A549 treated with Hydrocortisone at 1 μM for 4 hours (cell line): ENCODE measurements around the gene MPV17. TPM values are rescaled to one million over a fixed set of nuclear protein-coding genes. Genes with fewer than 3 reads are reported as not detected.

ENCODE experiments used
- total RNA-seq: library from RNA; stranded (reverse); fragments of 200-300 nt; extraction: Qiagen RNA extraction; gene quantifications from 5 replicates; pipeline ENCODE4 v1.2.3, GENCODE V29; 2022

The MPV17 gene
- total RNA-seq: 76.0 to 95.4 TPM (median 85.5 TPM) in 5 replicates

GRCh38 chr2:27322766-27323595, at the start of gene MPV17:
MPV17 (minus strand) TSS chr2:27323097; CDS start chr2:27322517, 580 bp downstream.

GRCh38 chr2:27370026-27370815, 47.3 kb upstream of the MPV17 start, which contains the start of the genes EIF2B4 and SNX17:
EIF2B4 (minus strand) TSS chr2:27370338; CDS start chr2:27370314, 24 bp downstream.
SNX17 (plus strand) TSS chr2:27370616; CDS start chr2:27370744, 128 bp downstream.

GRCh38 chr2:27356382-27357181, 33.7 kb upstream of the MPV17 start, which contains the start of gene GTF3C2:
GTF3C2 (minus strand) TSS chr2:27356764; CDS start chr2:27343554, 13,210 bp downstream.

GRCh38 chr2:27308359-27308881, 14.5 kb downstream of the MPV17 start, which contains the start of gene UCN:
UCN (minus strand) TSS chr2:27308445; CDS start chr2:27307895, 550 bp downstream.

GRCh38 chr2:27281855-27282559, 40.9 kb downstream of the MPV17 start, which contains the start of gene TRIM54:
TRIM54 (plus strand) TSS chr2:27282429; CDS start chr2:27282732, 303 bp downstream.

GRCh38 chr2:27275211-27276150, 47.4 kb downstream of the MPV17 start, which contains the start of gene DNAJC5G:
DNAJC5G (plus strand) TSS chr2:27275433; CDS start chr2:27276729, 1,296 bp downstream.

GRCh38 chr2:27262379-27263286, 60.3 kb downstream of the MPV17 start, which contains the start of gene SLC30A3:
SLC30A3 (minus strand) TSS chr2:27263047; CDS start chr2:27262906, 141 bp downstream.

Other genes with a start within 250 kb of the MPV17 start
- 0.32 to 0.55 TPM (median 0.48 TPM) in 5 replicates for gene EMILIN1, start 244.5 kb downstream of the MPV17 start, total RNA-seq
- gene KHK, start 236.3 kb downstream of the MPV17 start, total RNA-seq: 8.7 to 10.9 TPM (median 9.3 TPM) in 5 replicates
- gene CGREF1, start 204.0 kb downstream of the MPV17 start, total RNA-seq: 6.9 to 8.5 TPM (median 7.6 TPM) in 5 replicates
- 0.82 to 2.0 TPM (median 1.4 TPM) in 5 replicates for gene ABHD1, start 199.3 kb downstream of the MPV17 start, total RNA-seq
- 50.1 to 64.2 TPM (median 56.2 TPM) in 5 replicates for gene PREB, start 188.5 kb downstream of the MPV17 start, total RNA-seq
- gene PRR30, start 183.7 kb downstream of the MPV17 start, total RNA-seq: not detected in 5 replicates
- gene TCF23, start 174.1 kb downstream of the MPV17 start, total RNA-seq: not detected in 5 replicates
- gene ATRAID, start 111.1 kb downstream of the MPV17 start, total RNA-seq: 207 to 223 TPM (median 220 TPM) in 5 replicates
- 57.7 to 83.7 TPM (median 65.2 TPM) in 5 replicates for gene SLC5A6, start 110.8 kb downstream of the MPV17 start, total RNA-seq
- gene CAD, start 105.7 kb downstream of the MPV17 start, total RNA-seq: 56.9 to 63.5 TPM (median 59.3 TPM) in 5 replicates
- gene SLC30A3, start 60.0 kb downstream of the MPV17 start, total RNA-seq: 2.8 to 3.6 TPM (median 3.2 TPM) in 5 replicates
- not detected in 5 replicates for gene DNAJC5G, start 47.7 kb downstream of the MPV17 start, total RNA-seq
- gene TRIM54, start 40.7 kb downstream of the MPV17 start, total RNA-seq: 0.81 to 1.1 TPM (median 0.88 TPM) in 5 replicates
- gene UCN, start 14.7 kb downstream of the MPV17 start, total RNA-seq: 0.61 to 2.6 TPM (median 1.7 TPM) in 5 replicates
- gene GTF3C2, start 33.7 kb upstream of the MPV17 start, total RNA-seq: 55.6 to 63.4 TPM (median 59.3 TPM) in 5 replicates
- gene EIF2B4, start 47.2 kb upstream of the MPV17 start, total RNA-seq: 54.9 to 59.4 TPM (median 55.5 TPM) in 5 replicates
- 141 to 146 TPM (median 144 TPM) in 5 replicates for gene SNX17, start 47.5 kb upstream of the MPV17 start, total RNA-seq
- gene ZNF513, start 57.6 kb upstream of the MPV17 start, total RNA-seq: 12.9 to 14.5 TPM (median 13.6 TPM) in 5 replicates
- 152 to 168 TPM (median 161 TPM) in 5 replicates for gene PPM1G, start 86.5 kb upstream of the MPV17 start, total RNA-seq
- 126 to 136 TPM (median 129 TPM) in 5 replicates for gene NRBP1, start 105.5 kb upstream of the MPV17 start, total RNA-seq
- 0.45 to 1.2 TPM (median 0.62 TPM) in 5 replicates for gene KRTCAP3, start 119.3 kb upstream of the MPV17 start, total RNA-seq
- gene IFT172, start 166.6 kb upstream of the MPV17 start, total RNA-seq: 7.0 to 9.7 TPM (median 8.2 TPM) in 5 replicates
- 3.5 to 5.8 TPM (median 4.4 TPM) in 5 replicates for gene FNDC4, start 172.1 kb upstream of the MPV17 start, total RNA-seq
- 0.09 to 0.84 TPM (median 0.29 TPM) in 4 of 5 replicates, not detected in the other for gene GCKR, start 173.7 kb upstream of the MPV17 start, total RNA-seq